Measurements from ENCODE around the gene ARHGAP44. TPM values are rescaled to one million over a fixed set of nuclear protein-coding genes. Genes with fewer than 3 reads are reported as not detected.
A peak's percentile ranks its signal among the peaks of the same experiment; 100 is the strongest.

ARHGAP44 gene
- total and polyA plus RNA-seq, 4 donors: 0.14 to 1.3 (median 0.42) TPM

- peaks cover 0 to 21% (median 12%) of the 10 kb centered on the region in 4 donors for H3K4me1 ChIP-seq (ENCODE audit: control insufficient read depth in 4 of 4, insufficient read depth in 4 of 4, low read length in 3 of 4)
- H3K4me3 ChIP-seq (ENCODE audit: low read depth in 1 of 3, low read length in 3 of 3): no peak overlapping the region
- 54% methylated on average over 5 of the region's 5 CpGs for WGBS
- DNase-seq (ENCODE audit: low spot score): no peak
- H3K27ac ChIP-seq (ENCODE audit: low read depth in 1 of 2, low read length in 2 of 2): no peak overlapping the region
- no peaks in the 10 kb centered on the region for H3K27me3 ChIP-seq (ENCODE audit: control insufficient read depth in 4 of 4, insufficient read depth in 4 of 4, low read length in 3 of 4)
- H3K9me3 ChIP-seq (ENCODE audit: control insufficient read depth in 4 of 4, low read length in 3 of 4): no peaks in the 10 kb centered on the region
- no peaks in the 10 kb centered on the region for H3K36me3 ChIP-seq (ENCODE audit: control insufficient read depth in 4 of 4, insufficient read depth in 3 of 4, low read depth in 1 of 4, low read length in 3 of 4)
- no peak overlapping the region for H3K9ac ChIP-seq (ENCODE audit: low read depth in 1 of 2, low read length in 2 of 2)
- no peak for TF ChIP-seq ZBTB33 (IDR thresholded peaks at IDR 0.05)
- no peak for TF ChIP-seq SP1 (IDR thresholded peaks at IDR 0.05)
- no peak for TF ChIP-seq TAF1 (conservative IDR thresholded peaks at IDR 0.05)
- TF ChIP-seq REST (IDR thresholded peaks at IDR 0.05): no peak
- TF ChIP-seq NR2F2 (IDR thresholded peaks at IDR 0.05): peak; percentile 69
- no peak for TF ChIP-seq HNF4G (IDR thresholded peaks at IDR 0.05)
- no peak for TF ChIP-seq EGR1 (IDR thresholded peaks at IDR 0.05; ENCODE audit: low read depth in 2 of 2)
- TF ChIP-seq RXRA (IDR thresholded peaks at IDR 0.05): peak; percentile 90 to 92
- TF ChIP-seq HNF4A (conservative IDR thresholded peaks at IDR 0.05): peak; percentile 40 to 51
- TF ChIP-seq FOXA1 (IDR thresholded peaks at IDR 0.05): no peak
Observed at GRCh38 chr17:12979246-12979645, 189.9 kb downstream of the ARHGAP44 start.

- peaks cover 5 to 27% (median 15%) of the 10 kb centered on the region in 4 donors for H3K4me1 ChIP-seq (ENCODE audit: control insufficient read depth in 4 of 4, insufficient read depth in 4 of 4, low read length in 3 of 4)
- no peak overlapping the region for H3K9ac ChIP-seq (ENCODE audit: low read depth in 1 of 2, low read length in 2 of 2)
- DNase-seq (ENCODE audit: low spot score): no peak
- no peaks in the 10 kb centered on the region for H3K9me3 ChIP-seq (ENCODE audit: control insufficient read depth in 4 of 4, low read length in 3 of 4)
- WGBS: 94% methylated on average over 12 of the region's 12 CpGs
- H3K36me3 ChIP-seq (ENCODE audit: control insufficient read depth in 4 of 4, insufficient read depth in 3 of 4, low read depth in 1 of 4, low read length in 3 of 4): no peaks in the 10 kb centered on the region
- H3K27ac ChIP-seq (ENCODE audit: low read depth in 1 of 2, low read length in 2 of 2): no peak overlapping the region
- no peak overlapping the region for H3K4me3 ChIP-seq (ENCODE audit: low read depth in 1 of 3, low read length in 3 of 3)
- H3K27me3 ChIP-seq (ENCODE audit: control insufficient read depth in 4 of 4, insufficient read depth in 4 of 4, low read length in 3 of 4): no peaks in the 10 kb centered on the region
- TF ChIP-seq RXRA (IDR thresholded peaks at IDR 0.05) (no peak), GABPA (IDR thresholded peaks at IDR 0.05 in 1 of 2, conservative IDR thresholded peaks at IDR 0.05 in 1 of 2) (no peak), CTCF (IDR thresholded peaks at IDR 0.05; ENCODE audit: low read depth, low read length, missing input control) (no peak), RAD21 (IDR thresholded peaks at IDR 0.05) (no peak), HNF4G (IDR thresholded peaks at IDR 0.05) (no peak), HNF4A (conservative IDR thresholded peaks at IDR 0.05) (no peak), EGR1 (IDR thresholded peaks at IDR 0.05; ENCODE audit: low read depth in 2 of 2) (no peak), ZBTB33 (IDR thresholded peaks at IDR 0.05) (no peak), JUND (IDR thresholded peaks at IDR 0.05) (no peak), REST (IDR thresholded peaks at IDR 0.05) (no peak), TAF1 (conservative IDR thresholded peaks at IDR 0.05) (no peak), YY1 (IDR thresholded peaks at IDR 0.05) (no peak), MAX (IDR thresholded peaks at IDR 0.05) (no peak), FOXA2 (IDR thresholded peaks at IDR 0.05) (no peak), SP1 (IDR thresholded peaks at IDR 0.05) (no peak)
Observed at GRCh38 chr17:12979826-12980500, 190.7 kb downstream of the ARHGAP44 start.
